HG02973 (cell line): Measurements from ENCODE around the gene MARCHF10.
"Not testable (repeated sequence)": the region's sequence is repeated elsewhere in the genome, so short reads cannot be mapped to it uniquely, and the experiment has no call there.

Experiments used
- ATAC-seq: cut with Tn5 transposase; IDR thresholded peaks from one replicate; pipeline ENCODE4 v1.9.1; 2021; ENCODE audit warnings: moderate library complexity; ENCODE audit not compliant: unreplicated experiment

The MARCHF10 gene, protein sequence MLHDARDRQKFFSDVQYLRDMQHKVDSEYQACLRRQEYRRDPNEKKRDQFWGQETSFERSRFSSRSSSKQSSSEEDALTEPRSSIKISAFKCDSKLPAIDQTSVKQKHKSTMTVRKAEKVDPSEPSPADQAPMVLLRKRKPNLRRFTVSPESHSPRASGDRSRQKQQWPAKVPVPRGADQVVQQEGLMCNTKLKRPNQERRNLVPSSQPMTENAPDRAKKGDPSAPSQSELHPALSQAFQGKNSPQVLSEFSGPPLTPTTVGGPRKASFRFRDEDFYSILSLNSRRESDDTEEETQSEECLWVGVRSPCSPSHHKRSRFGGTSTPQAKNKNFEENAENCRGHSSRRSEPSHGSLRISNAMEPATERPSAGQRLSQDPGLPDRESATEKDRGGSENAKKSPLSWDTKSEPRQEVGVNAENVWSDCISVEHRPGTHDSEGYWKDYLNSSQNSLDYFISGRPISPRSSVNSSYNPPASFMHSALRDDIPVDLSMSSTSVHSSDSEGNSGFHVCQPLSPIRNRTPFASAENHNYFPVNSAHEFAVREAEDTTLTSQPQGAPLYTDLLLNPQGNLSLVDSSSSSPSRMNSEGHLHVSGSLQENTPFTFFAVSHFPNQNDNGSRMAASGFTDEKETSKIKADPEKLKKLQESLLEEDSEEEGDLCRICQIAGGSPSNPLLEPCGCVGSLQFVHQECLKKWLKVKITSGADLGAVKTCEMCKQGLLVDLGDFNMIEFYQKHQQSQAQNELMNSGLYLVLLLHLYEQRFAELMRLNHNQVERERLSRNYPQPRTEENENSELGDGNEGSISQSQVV

DNA sequence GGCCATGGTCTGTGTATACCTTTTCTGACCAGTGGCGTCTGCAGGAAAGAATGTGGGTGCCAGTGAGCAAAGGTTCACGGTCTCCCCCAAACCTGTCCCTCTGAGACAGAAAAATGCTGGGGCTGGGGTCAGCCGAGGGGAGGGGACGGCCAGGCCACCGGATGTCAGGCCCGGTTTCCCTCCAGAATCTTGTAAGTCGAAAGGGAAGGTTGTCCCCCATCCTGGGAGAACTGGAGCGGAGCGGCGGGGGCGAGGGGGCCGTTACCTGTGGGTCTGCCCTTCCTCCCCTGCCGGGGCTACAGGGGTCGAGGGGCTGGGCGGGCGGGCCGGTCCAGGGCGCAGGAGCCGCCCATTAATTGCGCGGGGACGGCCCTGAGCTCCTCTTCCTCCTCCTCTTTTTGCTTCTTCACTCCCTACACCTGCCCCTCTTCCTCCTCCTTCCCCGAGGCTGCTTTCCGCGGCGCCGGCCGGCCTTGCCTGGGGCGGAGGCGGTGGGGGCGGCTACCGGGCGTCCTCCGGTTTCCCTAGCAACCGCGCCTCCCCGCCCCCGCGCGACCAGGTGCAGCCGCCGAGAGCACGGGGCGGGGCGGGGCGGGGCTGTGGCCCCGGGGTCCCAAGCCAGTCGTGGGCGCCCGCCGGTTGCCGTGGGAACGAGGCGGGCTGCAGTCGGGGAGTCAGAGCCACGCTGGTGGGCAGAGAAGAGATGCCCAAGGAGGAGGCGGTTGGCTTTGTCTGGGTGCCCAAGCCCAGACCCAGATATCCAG lies at the start of gene MARCHF10:
TSS of gene MARCHF10 (minus strand) at position 503 of the 764 bp plus-strand sequence. CDS start 6,579 bp downstream, outside the sequence.
- ATAC-seq, result no peak

DNA sequence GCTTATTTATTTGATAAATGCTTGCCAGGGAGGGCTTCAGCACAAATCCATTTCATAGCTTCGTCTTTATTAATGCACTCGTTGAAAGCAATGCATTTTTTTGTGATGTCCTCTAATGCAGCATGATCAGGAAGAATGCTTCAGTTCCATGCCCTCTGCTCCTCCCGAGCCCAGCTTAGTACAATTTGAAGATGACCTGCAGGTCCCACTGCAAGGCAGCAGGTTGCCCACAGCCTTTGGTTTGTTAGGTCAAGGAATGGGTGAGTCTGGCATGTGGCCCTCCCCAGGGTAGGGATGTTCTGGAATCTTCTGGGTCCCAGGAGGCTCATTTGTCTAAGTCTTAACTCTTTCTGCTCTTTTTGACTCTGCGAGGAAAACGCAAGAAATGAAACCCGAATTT lies 49.4 kb upstream of the MARCHF10 start:
- ATAC-seq, result no peak

DNA sequence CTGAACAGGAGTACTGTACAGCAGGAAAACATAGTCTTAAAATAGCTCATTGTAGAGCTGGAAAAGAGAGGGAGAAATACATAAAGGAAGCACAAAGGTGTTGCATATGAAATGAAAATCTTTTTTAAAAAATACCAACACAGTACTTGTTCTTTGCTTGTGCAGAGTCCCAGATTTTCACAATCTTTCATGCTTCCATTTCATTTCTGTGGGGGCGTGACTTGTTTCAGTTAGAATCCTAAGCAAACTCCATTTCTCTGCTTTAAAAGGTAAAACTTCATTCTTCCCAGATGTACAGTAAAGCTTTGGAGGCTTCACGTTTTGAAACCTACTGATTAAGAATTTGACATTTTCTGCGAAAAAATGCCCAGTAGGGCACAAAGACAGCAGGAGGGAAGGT lies 48.5 kb upstream of the MARCHF10 start:
- no peak for ATAC-seq

DNA sequence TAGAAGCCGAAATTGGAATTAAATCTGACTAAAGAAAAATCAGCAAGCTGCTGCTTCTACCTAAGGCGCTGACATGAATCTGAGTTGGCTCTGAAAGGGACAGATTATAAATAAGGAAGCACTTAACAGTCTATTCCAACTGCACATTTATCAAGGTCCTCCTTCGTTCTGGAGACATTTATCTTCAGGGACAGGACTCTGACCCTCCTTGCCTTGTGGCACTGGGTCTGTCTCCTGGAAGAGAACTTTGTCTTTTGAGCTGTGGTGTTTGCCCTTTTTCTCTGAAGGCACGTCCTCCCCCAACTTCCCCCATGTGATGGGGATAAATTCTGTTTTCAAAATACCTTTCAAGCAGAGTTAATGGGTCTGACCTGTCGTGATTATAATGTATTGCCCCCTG lies 47.0 kb upstream of the MARCHF10 start:
- ATAC-seq, result no peak

DNA sequence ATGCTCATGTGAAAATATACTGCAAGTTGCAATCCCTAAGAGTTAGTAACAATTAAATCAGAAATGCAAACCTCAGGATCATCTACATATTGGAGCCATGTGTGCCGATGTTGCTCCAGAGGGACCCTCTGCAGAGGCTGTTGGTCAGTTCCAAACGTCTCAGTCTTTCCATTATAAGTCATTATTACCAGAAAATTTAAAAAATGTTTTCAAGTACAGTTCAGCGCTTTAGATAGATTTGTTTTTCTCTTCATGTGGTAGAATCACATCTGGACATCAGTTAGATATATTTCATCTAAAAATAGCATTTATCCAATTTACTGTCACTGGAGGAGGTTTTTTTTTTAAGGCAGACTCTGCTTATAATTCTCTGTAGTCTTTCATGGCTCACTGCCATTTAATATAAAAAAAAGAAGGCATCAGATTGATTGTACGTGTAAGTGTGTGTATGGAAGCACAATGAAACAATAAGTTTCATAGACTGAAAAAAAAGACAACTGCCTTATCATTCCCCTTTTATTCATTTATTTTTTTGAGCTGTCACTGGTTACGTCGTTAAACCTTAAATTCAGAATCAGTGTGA lies 46.1 kb upstream of the MARCHF10 start:
- no peak for ATAC-seq

DNA sequence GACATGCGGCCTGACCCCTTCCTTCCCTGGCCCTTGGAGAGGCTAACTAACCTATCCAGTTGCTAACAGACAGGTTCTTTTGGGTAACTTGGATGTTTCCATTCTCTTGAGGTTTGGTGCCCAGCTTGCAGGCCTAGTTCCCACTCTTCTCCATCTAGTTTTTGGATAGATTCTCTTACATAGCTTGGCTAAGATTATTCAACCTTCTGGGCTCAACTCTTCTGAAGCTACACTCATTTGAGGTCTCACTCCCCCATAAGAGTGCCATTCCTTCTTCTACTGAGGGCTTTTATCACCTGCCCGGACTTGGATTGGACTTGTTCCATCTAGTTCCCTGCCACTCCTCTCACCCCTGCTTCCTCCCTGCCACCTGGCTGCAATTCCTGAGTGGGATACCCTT lies 44.1 kb upstream of the MARCHF10 start:
- no peak for ATAC-seq

DNA sequence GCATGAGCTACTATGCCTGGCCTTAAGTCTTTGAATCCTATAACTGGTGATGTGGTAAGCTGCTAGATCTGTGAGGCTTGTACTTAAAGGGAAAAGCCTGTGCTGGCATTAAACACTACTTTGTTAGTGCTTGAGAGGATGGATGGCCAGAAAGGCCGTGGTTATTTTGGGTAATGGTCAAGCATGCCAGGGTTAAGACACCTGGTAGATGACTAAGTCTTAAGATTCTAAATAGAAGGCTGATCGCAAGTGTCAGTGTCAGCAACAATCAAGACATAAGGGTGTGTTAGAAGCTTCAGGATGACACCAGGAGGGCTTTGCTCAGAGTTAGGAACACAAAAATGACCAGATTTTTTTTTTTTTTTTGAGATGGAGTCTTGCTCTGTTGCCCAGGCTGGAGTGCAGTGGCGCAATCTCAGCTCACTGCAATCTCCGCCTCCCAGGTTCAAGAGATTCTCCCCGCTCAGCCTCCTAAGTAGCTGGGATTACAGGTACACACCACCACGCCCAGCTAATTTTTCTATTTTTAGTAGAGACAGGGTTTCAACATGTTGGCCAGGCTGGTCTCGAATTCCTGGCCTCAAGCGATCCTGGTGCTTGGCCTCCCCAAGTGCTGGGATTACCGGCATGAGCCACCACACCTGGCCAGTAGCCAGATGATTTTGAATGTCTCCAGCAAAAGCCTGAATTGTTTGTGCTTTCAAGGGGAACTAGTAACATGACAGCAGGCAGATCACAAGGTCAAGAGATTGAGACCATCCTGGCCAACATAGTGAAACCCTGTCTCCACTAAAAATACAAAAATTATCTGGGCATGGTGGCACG lies 41.7 kb upstream of the MARCHF10 start:
- ATAC-seq, result not testable (repeated sequence)

DNA sequence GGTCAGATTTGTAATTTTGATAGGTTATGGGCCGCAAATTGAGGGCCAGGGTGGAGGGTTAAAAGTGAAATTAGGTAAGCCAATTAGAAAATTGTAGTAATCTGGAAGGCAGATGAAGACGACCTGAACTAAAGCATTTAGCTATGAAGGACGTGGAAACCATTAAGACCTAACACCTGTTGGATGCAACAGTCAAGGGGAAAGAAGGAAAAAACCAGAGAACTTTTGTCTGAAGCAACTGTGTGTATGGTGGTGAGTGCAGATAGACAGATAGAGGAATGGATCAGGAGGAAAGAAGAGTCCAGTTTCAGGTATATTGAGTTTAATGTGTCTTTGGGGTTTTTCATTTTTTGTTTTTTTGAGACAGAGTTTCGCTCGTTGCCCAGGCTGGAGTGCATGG lies 40.2 kb upstream of the MARCHF10 start:
- ATAC-seq, result no peak

DNA sequence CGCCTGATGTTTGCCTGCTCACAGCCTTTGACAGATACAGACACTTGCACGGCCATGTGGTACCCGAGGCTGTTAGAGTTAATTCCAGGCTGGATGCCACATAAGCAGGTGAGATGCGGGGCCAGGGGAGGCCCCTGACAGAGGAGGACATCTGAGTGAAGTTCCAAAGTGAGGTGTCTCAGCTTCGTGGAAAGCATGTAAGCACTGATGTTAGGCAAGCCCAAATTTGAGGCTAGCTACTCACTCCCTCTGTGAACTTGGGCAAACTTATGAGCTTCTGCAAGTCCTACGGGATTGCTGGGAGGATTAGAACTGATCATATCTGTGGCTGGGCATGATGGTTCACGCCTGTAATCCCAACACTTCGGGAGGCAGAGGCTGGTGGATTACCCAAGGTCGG lies 39.3 kb upstream of the MARCHF10 start:
- no peak for ATAC-seq

DNA sequence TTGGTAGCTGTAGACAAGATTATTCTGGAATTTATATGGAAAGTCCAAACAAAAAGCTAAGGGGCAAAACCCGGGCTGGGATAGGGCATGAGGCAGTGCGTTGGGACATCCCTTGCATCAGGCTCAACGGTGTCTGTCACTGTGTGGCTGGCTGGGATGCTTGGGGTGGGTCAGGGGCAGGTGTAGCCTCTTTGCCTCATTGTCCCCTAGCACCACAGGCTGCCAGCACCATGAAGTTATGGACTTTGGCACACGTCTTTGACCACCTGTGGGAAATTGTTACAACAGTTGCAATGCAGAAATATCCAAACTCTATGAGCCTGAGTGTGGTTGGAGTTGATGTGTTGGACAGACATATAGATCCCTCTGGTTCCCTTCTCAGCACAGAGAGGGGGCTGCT lies 32.8 kb upstream of the MARCHF10 start:
- ATAC-seq, result no peak

DNA sequence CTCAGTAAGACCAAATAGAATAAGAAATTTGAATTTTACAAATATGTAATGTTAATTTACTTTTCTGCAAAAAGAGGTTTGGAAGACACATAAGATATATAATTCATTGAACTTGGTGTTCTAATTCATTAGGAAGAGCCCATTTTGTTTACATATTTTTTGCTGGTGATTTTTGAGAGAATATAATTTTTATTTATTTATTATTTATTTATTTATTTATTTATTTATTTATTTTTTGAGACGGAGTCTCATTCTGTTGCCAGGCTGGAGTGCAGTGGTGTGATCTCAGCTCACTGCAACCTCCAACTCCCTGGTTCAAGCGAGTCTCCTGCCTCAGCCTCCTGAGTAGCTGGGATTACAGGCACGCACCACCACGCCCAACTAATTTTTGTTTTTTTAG lies 25.7 kb upstream of the MARCHF10 start:
- not testable (repeated sequence) for ATAC-seq

DNA sequence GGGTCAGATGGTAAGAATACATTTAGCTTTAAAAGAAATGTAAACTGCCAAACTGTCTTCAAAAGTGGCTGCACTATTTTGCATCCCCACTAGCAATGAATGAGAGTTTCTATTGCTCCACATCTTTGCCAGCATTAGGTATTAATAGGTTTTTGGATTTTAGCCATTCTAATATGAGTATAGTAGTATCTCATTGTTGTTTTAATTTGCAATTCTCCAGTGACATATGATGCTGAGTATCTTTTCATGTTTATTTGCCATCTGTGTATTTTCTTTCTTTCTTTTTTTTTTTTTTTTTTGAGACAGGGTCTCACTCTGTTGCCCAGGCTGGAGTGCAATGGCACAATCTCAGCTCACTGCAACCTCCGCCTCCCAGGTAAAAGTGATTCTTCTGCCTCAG lies 24.3 kb upstream of the MARCHF10 start:
- no peak for ATAC-seq

DNA sequence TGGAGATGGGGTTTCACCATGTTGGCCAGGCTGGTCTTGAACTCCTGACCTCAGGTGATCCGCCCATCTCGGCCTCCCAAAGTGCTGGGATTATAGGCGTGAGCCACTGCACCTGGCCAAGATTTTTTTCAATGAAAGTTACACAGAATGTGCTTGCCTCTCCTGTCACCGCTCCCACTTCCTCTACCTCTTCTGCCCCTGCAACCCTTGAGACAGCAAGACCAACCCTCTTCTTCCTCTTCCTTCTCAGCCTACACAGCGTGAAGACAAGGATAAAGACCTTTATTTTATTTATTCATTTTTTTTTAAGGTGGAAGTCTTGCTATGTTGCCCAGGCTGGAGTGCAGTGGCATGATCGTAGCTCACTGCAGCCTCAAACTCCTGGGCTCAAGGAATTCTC lies 23.0 kb upstream of the MARCHF10 start:
- not testable (repeated sequence) for ATAC-seq

DNA sequence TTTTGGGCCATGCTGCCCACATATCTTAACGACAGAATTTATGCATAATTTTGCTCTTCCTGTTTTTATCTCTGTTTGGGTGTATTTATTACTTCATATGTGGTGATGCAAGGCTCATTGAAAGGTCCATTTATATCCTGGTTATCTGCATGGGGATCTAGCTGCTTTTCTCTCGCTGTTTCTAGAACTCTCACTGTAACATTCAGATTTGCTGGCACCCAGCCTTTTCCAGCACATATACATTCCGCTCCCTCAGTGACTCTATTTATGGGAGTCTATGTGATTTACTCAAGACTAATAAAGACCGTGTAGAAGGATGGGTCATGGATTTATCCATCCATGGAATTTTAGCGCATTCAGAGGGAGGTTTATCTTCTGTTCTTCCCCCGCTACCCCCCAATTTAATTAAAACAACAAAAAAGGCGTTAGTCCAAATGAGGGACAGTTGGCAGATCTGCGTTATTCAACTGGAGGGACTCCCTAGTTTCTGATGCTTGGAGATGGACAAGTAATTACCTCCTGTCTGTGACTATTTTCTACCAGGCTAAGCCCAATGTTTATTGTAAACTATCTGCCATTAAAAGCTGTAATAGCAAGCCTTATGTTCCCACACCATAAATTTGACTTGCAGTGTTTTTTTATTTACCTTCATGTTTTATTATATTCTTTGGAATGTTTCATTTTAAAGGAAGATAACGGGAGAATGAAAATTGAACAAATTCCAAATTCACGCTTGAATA lies 19.8 kb upstream of the MARCHF10 start:
- no peak for ATAC-seq

DNA sequence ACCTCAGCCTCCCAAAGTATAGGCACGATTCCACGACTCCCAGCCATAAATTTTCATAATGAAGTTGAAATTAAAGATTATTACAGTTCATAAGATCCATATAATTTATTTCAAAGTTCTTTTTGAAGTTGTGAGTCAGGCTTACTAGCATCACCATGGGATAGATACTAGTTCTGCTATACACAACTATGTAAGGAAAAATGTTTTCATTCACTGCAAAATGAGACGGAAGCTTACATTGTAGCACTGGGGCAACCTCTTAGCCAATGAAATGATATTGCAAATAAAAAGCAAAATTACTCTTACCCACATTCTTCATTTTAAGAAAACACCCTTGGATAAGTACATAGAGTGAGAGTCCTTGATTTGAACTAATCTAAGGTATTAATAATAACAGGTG lies 18.8 kb upstream of the MARCHF10 start:
- ATAC-seq, result no peak

DNA sequence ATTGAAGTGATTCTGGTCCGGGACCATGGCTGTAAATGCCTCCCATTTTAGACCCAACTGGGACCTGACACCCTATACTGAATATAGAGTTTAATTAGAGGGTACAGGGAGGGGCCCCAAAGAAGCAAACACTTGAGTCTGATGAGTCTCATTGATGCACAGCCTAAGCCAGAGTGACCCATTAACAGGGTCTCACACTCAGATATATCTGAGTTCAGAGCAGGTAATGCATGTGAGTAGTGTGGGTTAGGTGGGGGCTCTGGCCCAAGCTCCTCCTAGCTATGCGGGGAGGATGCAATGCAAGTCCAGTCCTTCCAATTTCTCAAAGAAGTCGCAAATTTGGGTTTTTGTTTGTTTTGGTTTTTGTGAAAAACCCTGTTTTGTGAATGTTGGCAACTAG lies 17.1 kb upstream of the MARCHF10 start:
- no peak for ATAC-seq

DNA sequence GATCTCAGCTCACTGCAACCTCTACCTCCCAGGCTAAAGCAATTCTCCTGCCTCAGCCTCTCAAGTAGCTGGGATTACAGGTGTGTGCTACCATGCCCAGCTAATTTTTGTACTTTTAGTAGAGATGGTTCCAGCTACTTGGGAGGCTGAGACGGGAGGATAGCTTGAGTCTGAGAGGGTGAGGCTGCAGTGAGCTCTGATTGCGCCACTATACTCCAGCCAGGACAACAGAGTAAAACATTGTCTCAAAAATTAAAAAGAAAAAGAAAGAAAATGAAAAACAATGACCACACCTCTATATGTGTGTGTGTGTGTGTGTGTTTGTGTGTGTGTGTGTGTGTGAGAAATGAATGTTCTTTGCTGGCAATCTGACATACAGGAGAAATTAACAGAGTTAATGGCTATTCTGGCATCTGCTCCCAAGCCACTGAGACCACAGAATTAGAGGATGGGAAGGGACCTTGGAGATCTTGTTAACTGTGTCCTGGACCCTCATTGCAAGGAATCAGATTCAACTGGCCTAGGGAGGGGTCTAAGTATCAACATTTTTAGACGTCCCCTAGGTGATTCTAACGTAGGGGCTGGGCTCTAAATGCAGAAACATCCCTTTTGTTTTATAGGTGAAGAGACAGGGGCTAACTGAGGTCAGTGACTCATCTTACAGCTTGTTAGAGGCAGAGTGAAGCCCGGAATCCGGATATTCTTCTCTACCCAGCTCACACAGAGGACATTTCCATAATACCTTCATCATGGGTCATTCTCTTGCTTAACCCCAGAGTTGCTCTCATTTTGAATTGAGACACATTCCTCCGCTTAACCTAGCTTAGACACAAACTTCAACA lies 16.4 kb upstream of the MARCHF10 start:
- no peak for ATAC-seq

DNA sequence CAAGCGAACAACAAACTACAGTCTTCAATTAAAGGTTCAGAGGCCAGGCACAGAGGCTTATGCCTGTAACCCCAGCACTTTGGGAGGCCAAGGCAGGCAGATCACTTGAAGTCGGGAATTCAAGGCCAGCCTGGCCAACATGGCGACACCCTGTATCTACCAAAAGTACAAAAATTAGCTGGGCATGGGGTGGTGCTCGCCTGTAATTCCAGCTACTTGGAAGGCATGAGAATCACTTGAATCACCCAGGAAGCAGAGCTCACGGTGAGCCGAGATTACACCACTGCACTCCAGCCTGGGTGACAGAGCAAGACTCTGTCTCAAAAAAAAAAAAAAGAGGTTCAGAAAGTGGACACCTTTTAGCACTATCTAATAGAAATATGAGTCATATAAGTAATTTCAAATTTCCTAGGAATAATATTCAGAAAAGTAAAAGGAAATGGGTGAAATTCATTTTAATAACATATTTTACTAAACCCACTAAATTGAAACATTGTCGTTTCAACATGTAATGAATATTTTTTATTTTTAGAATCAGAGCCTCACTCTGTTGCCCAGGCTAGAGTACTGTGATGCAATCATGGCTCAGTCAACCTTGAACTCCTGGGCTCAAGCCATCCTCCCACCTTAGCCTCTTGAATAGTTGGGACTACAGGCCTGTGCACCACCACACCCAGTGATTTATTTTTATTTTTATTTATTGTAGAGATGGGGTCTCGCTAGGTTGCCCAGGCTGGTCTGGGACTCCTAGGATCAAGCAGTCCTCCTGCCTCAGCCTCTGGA lies 15.2 kb upstream of the MARCHF10 start:
- no peak for ATAC-seq
